IMR-90 (cell line): ENCODE data around the gene PFDN5. TPM values are rescaled to one million over a fixed set of nuclear protein-coding genes. Genes with fewer than 3 reads are reported as not detected.

ENCODE experiments used
- ATAC-seq: fragments of 200-7000 bp; cut with Tn5 transposase; 2 replicates; pipeline ENCODE4 v1.9.1; 2020; ENCODE audit warnings: low read depth, mild to moderate bottlenecking, moderate library complexity
- Bru-seq: library from RNA; stranded (reverse); fragments of 400-500 nt; gene quantifications from one replicate; lab custom pipeline; 2021; lab: Mats Ljungman, UMichigan
- BruChase-seq, 2 experiments: library from RNA; stranded (reverse); fragments of 400-500 nt; gene quantifications; one replicate each; lab custom pipeline; 2021; lab: Mats Ljungman, UMichigan
- BruUV-seq: library from RNA; stranded (reverse); fragments of 400-500 nt; replicated peaks from 2 replicates; lab custom pipeline; 2021; lab: Mats Ljungman, UMichigan
- CTCF ChIA-PET: fragments of 300-600 bp; formaldehyde crosslinking; extraction: SDS; loops from one replicate; lab custom pipeline; 2021; ENCODE audit warnings: antibody characterized with exemption; lab: Yijun Ruan, JAX
- POLR2A ChIA-PET: fragments of 300-600 bp; sonication (Branson Sonifier 250); formaldehyde crosslinking; loops from one replicate; lab custom pipeline; 2022; ENCODE audit warnings: antibody characterized with exemption; ENCODE audit not compliant: unreplicated experiment; lab: Charles Lee
- DNase-seq: peaks from one replicate; pipeline ENCODE4 v3.0.0; 2013
- H2AFZ ChIP-seq: replicated peaks from 2 replicates; pipeline ENCODE3; 2013; ENCODE audit warnings: low read length, mild to moderate bottlenecking; ENCODE audit not compliant: poor library complexity
- H2AK5ac ChIP-seq: 2 replicates; pipeline ENCODE4 v1.6.1; 2013; ENCODE audit warnings: low read depth, low read length, inconsistent platforms
- H2AK9ac ChIP-seq: replicated peaks from 2 replicates; pipeline ENCODE3; 2013; ENCODE audit warnings: mild to moderate bottlenecking, low read depth, low read length, moderate library complexity; ENCODE audit not compliant: poor library complexity
- H2BK120ac ChIP-seq: 2 replicates; pipeline ENCODE4 v1.6.1; 2013; ENCODE audit warnings: low read depth, low read length, inconsistent platforms
- H2BK15ac ChIP-seq: 3 replicates; pipeline ENCODE4 v1.6.1; 2013; ENCODE audit warnings: low read depth, low read length, inconsistent platforms
- H2BK20ac ChIP-seq: 2 replicates; pipeline ENCODE4 v1.6.1; 2013; ENCODE audit warnings: low read depth, mild to moderate bottlenecking, inconsistent platforms, low read length, moderate library complexity
- H2BK5ac ChIP-seq: 2 replicates; pipeline ENCODE4 v1.6.1; 2013; ENCODE audit warnings: mild to moderate bottlenecking, low read depth, low read length, inconsistent platforms; ENCODE audit not compliant: poor library complexity, severe bottlenecking
- H3K14ac ChIP-seq: replicated peaks from 2 replicates; pipeline ENCODE4 v1.6.1; 2013; ENCODE audit warnings: low read depth, low read length, inconsistent platforms
- H3K18ac ChIP-seq: 2 replicates; pipeline ENCODE4 v1.6.1; 2013; ENCODE audit warnings: low read depth, low read length, control low read depth
- H3K23ac ChIP-seq: 2 replicates; pipeline ENCODE4 v1.6.1; 2013; ENCODE audit warnings: low read depth, low read length, inconsistent platforms
- H3K27ac ChIP-seq: 2 replicates; pipeline ENCODE4 v1.5.1; 2013; ENCODE audit warnings: mild to moderate bottlenecking, control low read depth, low read length; ENCODE audit not compliant: insufficient read depth
- H3K27me3 ChIP-seq: 2 replicates; pipeline ENCODE4 v1.6.1; 2013; ENCODE audit warnings: low read length; ENCODE audit not compliant: control insufficient read depth, insufficient read depth
- H3K36me3 ChIP-seq: 2 replicates; pipeline ENCODE4 v1.6.1; 2013; ENCODE audit warnings: low read length, mixed read lengths; ENCODE audit not compliant: control insufficient read depth, insufficient read depth
- H3K4ac ChIP-seq: 2 replicates; pipeline ENCODE4 v1.6.1; 2013; ENCODE audit warnings: low read depth, low read length, inconsistent platforms
- H3K4me1 ChIP-seq: 2 replicates; pipeline ENCODE4 v1.6.1; 2013; ENCODE audit warnings: low read length, mixed read lengths; ENCODE audit not compliant: control insufficient read depth, insufficient read depth
- H3K4me2 ChIP-seq: 2 replicates; pipeline ENCODE4 v1.6.1; 2013; ENCODE audit warnings: low read depth, mild to moderate bottlenecking, control low read depth, low read length, moderate library complexity
- H3K4me3 ChIP-seq: 2 replicates; pipeline ENCODE4 v1.5.1; 2013; ENCODE audit warnings: low read depth, mild to moderate bottlenecking, control low read depth, low read length, moderate library complexity; ENCODE audit not compliant: insufficient read depth
- H3K56ac ChIP-seq: 2 replicates; pipeline ENCODE4 v1.6.1; 2013; ENCODE audit warnings: low read length, inconsistent platforms; ENCODE audit not compliant: insufficient read depth; ENCODE audit errors: extremely low read depth
- H3K79me1 ChIP-seq, 2 experiments: 2 replicates each; pipeline ENCODE4 v1.6.1; 2013; ENCODE audit warnings: low read length in 2 of 2, inconsistent platforms in 1 of 2, low read depth in 1 of 2
- H3K9ac ChIP-seq: 2 replicates; pipeline ENCODE4 v1.6.1; 2013; ENCODE audit warnings: low read depth, low read length, control low read depth
- H3K9me1 ChIP-seq: 2 replicates; pipeline ENCODE4 v1.6.1; 2013; ENCODE audit warnings: low read length, inconsistent platforms; ENCODE audit not compliant: insufficient read depth
- H3K9me3 ChIP-seq: 2 replicates; pipeline ENCODE4 v1.6.1; 2013; ENCODE audit warnings: low read length; ENCODE audit not compliant: control insufficient read depth, insufficient read depth
- H4K20me1 ChIP-seq: 2 replicates; pipeline ENCODE4 v1.6.1; 2013; ENCODE audit warnings: low read length, inconsistent platforms; ENCODE audit not compliant: insufficient read depth
- H4K5ac ChIP-seq: 2 replicates; pipeline ENCODE4 v1.6.1; 2013; ENCODE audit warnings: mild to moderate bottlenecking, low read depth, low read length, control low read depth
- H4K8ac ChIP-seq, 2 experiments: 2 replicates each; pipeline ENCODE4 v1.6.1; 2013; ENCODE audit warnings: low read depth in 2 of 2, low read length in 2 of 2, control low read depth in 1 of 2, inconsistent platforms in 1 of 2
- H4K91ac ChIP-seq: 2 replicates; pipeline ENCODE4 v1.6.1; 2013; ENCODE audit warnings: low read depth, low read length, inconsistent platforms; ENCODE audit not compliant: insufficient read depth
- BHLHE40 ChIP-seq: fragments of 150-350 bp; IDR thresholded peaks from 2 replicates; pipeline ENCODE4 v1.6.1; 2016; ENCODE audit warnings: mild to moderate bottlenecking, low read depth, low read length
- CEBPB ChIP-seq: IDR thresholded peaks from 2 replicates; pipeline ENCODE4 v1.6.1; 2012; ENCODE audit warnings: low read depth, low read length, improper control_type of control experiment
- CHD1 ChIP-seq: IDR thresholded peaks from 2 replicates; pipeline ENCODE4 v1.6.1; 2012; ENCODE audit warnings: low read depth, low read length, improper control_type of control experiment
- FOS ChIP-seq: fragments of 150-350 bp; IDR thresholded peaks from 2 replicates; pipeline ENCODE4 v1.6.1; 2016; ENCODE audit warnings: low read depth, low read length
- MAFK ChIP-seq: IDR thresholded peaks from 2 replicates; pipeline ENCODE4 v1.6.1; 2012; ENCODE audit warnings: low read depth, low read length, improper control_type of control experiment
- MXI1 ChIP-seq: IDR thresholded peaks from 2 replicates; pipeline ENCODE4 v1.6.1; 2012; ENCODE audit warnings: low read depth, mild to moderate bottlenecking, low read length, moderate library complexity, borderline replicate concordance
- NFE2L2 ChIP-seq: fragments of 150-350 bp; IDR thresholded peaks from 2 replicates; pipeline ENCODE4 v1.6.1; 2016; ENCODE audit warnings: low read depth, mild to moderate bottlenecking, low read length
- POLR2A ChIP-seq: IDR thresholded peaks from 2 replicates; pipeline ENCODE4 v1.6.1; 2012; ENCODE audit warnings: mild to moderate bottlenecking, low read depth, low read length
- RAD21 ChIP-seq: IDR thresholded peaks from 2 replicates; pipeline ENCODE4 v1.6.1; 2012; ENCODE audit warnings: low read length, improper control_type of control experiment
- RCOR1 ChIP-seq: IDR thresholded peaks from 2 replicates; pipeline ENCODE4 v1.6.1; 2012; ENCODE audit warnings: mild to moderate bottlenecking, low read length, improper control_type of control experiment; ENCODE audit not compliant: insufficient replicate concordance
- RFX5 ChIP-seq: IDR thresholded peaks from 2 replicates; pipeline ENCODE4 v1.8.0; 2012; ENCODE audit warnings: low read depth, mild to moderate bottlenecking, low read length, moderate library complexity
- SMC3 ChIP-seq: fragments of 150-350 bp; IDR thresholded peaks from 2 replicates; pipeline ENCODE4 v1.6.1; 2016; ENCODE audit warnings: low read depth, mild to moderate bottlenecking, antibody characterized with exemption, low read length, moderate library complexity
- WGBS, 2 experiments: methylation state at CpG; one replicate each; pipeline versions ENCODE4 v1.1.5 to v1.1.7; 2013; ENCODE audit warnings: missing lambda C conversion rate in 2 of 2; ENCODE audit not compliant: insufficient read length in 1 of 2; ENCODE audit errors: extremely low coverage in 2 of 2; 5-methylcytosine and 5-hydroxymethylcytosine counted together
- dilution Hi-C: fragments of 300-500 bp; cut with HindIII; formaldehyde crosslinking; loops from one replicate; pipeline ENCODE4 v1.14.3; 2018; ENCODE audit warnings: low sequenced_read_pairs; ENCODE audit not compliant: unreplicated experiment
- in situ Hi-C: fragments of 300-500 bp; cut with MboI; formaldehyde crosslinking; loops from 3 replicates; pipeline ENCODE4 v1.14.3; 2019; ENCODE audit warnings: low sequenced_read_pairs, inconsistent platforms, mixed read lengths
- intact Hi-C: fragments of 100-400 bp; cut with micrococcal nuclease; formaldehyde crosslinking; loops from 2 replicates; pipeline ENCODE4 v1.10.0; 2022
- long read RNA-seq: library from polyadenylated mRNA; unstranded; transcript quantifications from one replicate; pipeline ENCODE4 v2.0.0, GENCODE V29; 2021; ENCODE audit not compliant: unreplicated experiment
- polyA plus RNA-seq, 3 experiments: library from polyadenylated mRNA; depleted of rRNA; stranded (reverse); fragments of >200 nt; gene quantifications; 2 replicates each; pipeline ENCODE4 v1.2.3, GENCODE V29; 2012; ENCODE audit warnings: low replicate concordance in 1 of 3
- total RNA-seq: library from RNA; depleted of rRNA; stranded (reverse); fragments of >200 nt; gene quantifications from 2 replicates; pipeline ENCODE4 v1.2.3, GENCODE V29; 2012; rRNA removed
- TF ChIP-seq, protein P1 (sequence below): conservative IDR thresholded peaks from 2 replicates; pipeline ENCODE4 v1.5.1; 2012; ENCODE audit warnings: mild to moderate bottlenecking, low read depth, low read length, improper control_type of control experiment

PFDN5 gene
- total RNA-seq (764 and 1,011 TPM in 2 replicates), polyA plus RNA-seq (2012; rRNA removed) (1,210 and 1,338 TPM in 2 replicates), Bru-seq, nascent RNA (percentile 97 among the genes with signal in this experiment), BruChase-seq, experiment 1, labeled RNA remaining after a 6-hour chase (percentile 93 among the genes with signal in this experiment), BruChase-seq, experiment 2, labeled RNA remaining after a 2-hour chase (percentile 90 among the genes with signal in this experiment)
- 519 and 1,135 TPM in 2 replicates for polyA plus RNA-seq (2012; cell fraction: cytosol; rRNA removed)
- polyA plus RNA-seq (2012; cell fraction: nucleus; rRNA removed; ENCODE audit: low replicate concordance), result 360 and 1,957 TPM in 2 replicates
- long read RNA-seq, transcript PFDN5-214 (6 exons, 847 nt), result major isoform, 194 of 255 reads
- long read RNA-seq, transcript PFDN5-203 (4 exons, 478 nt), result minor isoform, 23 of 255 reads
- long read RNA-seq, partial matches to known transcripts, result 0 of 255 reads
- long read RNA-seq, other reads (novel, unspliced or antisense), result 32 of 255 reads

DNA sequence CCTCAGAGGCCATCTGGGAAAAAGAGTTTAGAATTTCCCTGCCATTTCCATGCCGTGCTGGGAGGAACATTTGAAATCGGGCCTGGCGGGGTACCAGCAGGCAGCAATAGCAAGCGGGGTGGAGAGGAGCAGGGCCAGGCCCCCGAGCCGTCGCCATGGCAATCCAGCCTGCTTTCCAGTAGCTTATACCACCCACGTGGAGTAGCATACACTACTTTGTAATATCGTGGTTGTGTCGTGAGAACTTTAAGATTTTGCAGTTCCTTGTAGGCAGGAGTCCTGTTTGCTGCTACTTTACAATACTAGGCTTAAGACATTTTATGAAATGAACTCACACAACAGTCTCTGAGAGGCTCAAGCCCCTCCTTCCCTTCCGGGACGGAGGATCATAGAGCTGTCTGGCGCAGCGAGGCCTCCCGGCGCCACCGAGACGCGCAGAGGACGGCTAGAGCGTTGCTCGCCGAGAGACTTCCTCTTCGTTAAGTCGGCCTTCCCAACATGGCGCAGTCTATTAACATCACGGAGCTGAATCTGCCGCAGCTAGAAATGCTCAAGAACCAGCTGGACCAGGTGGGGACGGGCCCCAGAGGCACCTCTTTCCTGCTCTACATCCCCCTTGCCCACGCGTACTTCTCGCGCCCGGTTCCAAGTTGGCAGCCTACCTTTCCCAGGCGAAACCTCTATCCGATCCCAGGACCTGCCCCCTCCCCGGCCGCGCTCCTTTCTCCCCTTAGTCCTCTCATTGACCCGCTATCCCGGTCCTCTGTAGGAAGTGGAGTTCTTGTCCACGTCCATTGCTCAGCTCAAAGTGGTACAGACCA, at the start of gene PFDN5:
Gene PFDN5 (plus strand): TSS at position 473 of the 821 bp plus-strand sequence. CDS start 26 bp downstream, at position 499.
- no TSS peak for BruUV-seq
- intact Hi-C loops, result loop anchor here (5.0 kb wide), 2 partner anchors 138 to 243 kb away; partner anchors contain the start of gene TNS2
- ATAC-seq (peak; percentile 83), DNase-seq (peak; percentile 92)
- no peaks in the 10 kb centered on the region for H3K27me3 ChIP-seq
- H3K14ac ChIP-seq, result peak within 1 kb of the TSS; percentile 97
- H3K4me2 ChIP-seq, result peak within 1 kb of the TSS; percentile 98
- H2BK15ac ChIP-seq, result peak within 1 kb of the TSS; percentile 95
- peak within 1 kb of the TSS; percentile 93 for H3K18ac ChIP-seq
- CTCF ChIA-PET, result interaction anchor here (0.6 to 1.1 kb wide), 3 partner anchors 57 to 140 kb away, joined by 3 to 6 read pairs (median 4); no protein-coding TSS in a partner anchor
- H3K4me1 ChIP-seq, result peaks cover 20% of the 10 kb centered on the region
- H3K56ac ChIP-seq, result peak within 1 kb of the TSS; percentile 98
- H4K5ac ChIP-seq, result peak within 1 kb of the TSS; percentile 97
- POLR2A ChIA-PET, result interaction anchor here (0.6 to 1.5 kb wide), 2 partner anchors 26 to 73 kb away, joined by 4 to 5 read pairs; partner anchors contain the start of gene AAAS
- no peaks in the 10 kb centered on the region for H3K9me3 ChIP-seq
- peak within 1 kb of the TSS; percentile 92 for H3K23ac ChIP-seq
- peak within 1 kb of the TSS; percentile 82; the same call in 1 of the 2 replicates for H2BK20ac ChIP-seq
- peak within 1 kb of the TSS; percentile 92 for H3K4me3 ChIP-seq
- in situ Hi-C loops, result no loop called here
- peak within 1 kb of the TSS; percentile 95 for H2AFZ ChIP-seq
- dilution Hi-C loops, result no loop called here
- peak within 1 kb of the TSS; percentile 84 to 100 for H4K8ac ChIP-seq
- 2% methylated on average over 16 of the region's 42 CpGs; no CpG with 5 or more reads in 1 of the 2 experiments for WGBS, 2 experiments
- H2BK5ac ChIP-seq, result peak within 1 kb of the TSS; percentile 97
- H3K36me3 ChIP-seq, result peaks cover 3% of the 10 kb centered on the region
- peak within 1 kb of the TSS; percentile 99 for H3K9ac ChIP-seq
- peak within 1 kb of the TSS; percentile 98 for H2AK5ac ChIP-seq
- peak within 1 kb of the TSS; percentile 95 for H3K27ac ChIP-seq
- peaks cover 4% of the 10 kb centered on the region; the same call in 1 of the 2 replicates for H3K9me1 ChIP-seq
- peak within 1 kb of the TSS; percentile 94 for H2BK120ac ChIP-seq
- peaks cover 9 to 44% of the 10 kb centered on the region in 2 experiments; a peak in 3 of 4 replicates for H3K79me1 ChIP-seq
- H2AK9ac ChIP-seq, result peak within 1 kb of the TSS; percentile 94
- peaks cover 5% of the 10 kb centered on the region; the same call in 1 of the 2 replicates for H4K20me1 ChIP-seq
- peak within 1 kb of the TSS; percentile 98 for H4K91ac ChIP-seq
- peak within 1 kb of the TSS; percentile 96 for H3K4ac ChIP-seq
- no peak for TF ChIP-seq RFX5
- TF ChIP-seq, protein P1, sequence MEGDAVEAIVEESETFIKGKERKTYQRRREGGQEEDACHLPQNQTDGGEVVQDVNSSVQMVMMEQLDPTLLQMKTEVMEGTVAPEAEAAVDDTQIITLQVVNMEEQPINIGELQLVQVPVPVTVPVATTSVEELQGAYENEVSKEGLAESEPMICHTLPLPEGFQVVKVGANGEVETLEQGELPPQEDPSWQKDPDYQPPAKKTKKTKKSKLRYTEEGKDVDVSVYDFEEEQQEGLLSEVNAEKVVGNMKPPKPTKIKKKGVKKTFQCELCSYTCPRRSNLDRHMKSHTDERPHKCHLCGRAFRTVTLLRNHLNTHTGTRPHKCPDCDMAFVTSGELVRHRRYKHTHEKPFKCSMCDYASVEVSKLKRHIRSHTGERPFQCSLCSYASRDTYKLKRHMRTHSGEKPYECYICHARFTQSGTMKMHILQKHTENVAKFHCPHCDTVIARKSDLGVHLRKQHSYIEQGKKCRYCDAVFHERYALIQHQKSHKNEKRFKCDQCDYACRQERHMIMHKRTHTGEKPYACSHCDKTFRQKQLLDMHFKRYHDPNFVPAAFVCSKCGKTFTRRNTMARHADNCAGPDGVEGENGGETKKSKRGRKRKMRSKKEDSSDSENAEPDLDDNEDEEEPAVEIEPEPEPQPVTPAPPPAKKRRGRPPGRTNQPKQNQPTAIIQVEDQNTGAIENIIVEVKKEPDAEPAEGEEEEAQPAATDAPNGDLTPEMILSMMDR, result no peak
- TF ChIP-seq NFE2L2, result no peak
- TF ChIP-seq POLR2A, result peak; percentile 92
- TF ChIP-seq MXI1, result peak; percentile 93
- no peak for TF ChIP-seq RAD21
- no peak for TF ChIP-seq CEBPB
- TF ChIP-seq RCOR1, result no peak
- no peak for TF ChIP-seq SMC3
- no peak for TF ChIP-seq FOS
- 0 out of 2 replicates have a peak, but pooled peaks have one; percentile 3 for TF ChIP-seq CHD1
- no peak for TF ChIP-seq BHLHE40
- no peak for TF ChIP-seq MAFK
